Measurements from ENCODE around the gene AKR1C3.

Gene AKR1C3

GRCh38 chr10:5064656-5065055 is 29.6 kb upstream of the AKR1C3 start (continued):
- TF ChIP-seq TSHZ2 (CRISPR knock-in tag; IDR thresholded peaks at IDR 0.05) (no peak), GLIS3 (CRISPR knock-in tag; IDR thresholded peaks at IDR 0.05) (no peak), RARB (CRISPR knock-in tag; IDR thresholded peaks at IDR 0.05) (no peak), ARNTL (CRISPR knock-in tag; IDR thresholded peaks at IDR 0.05; ENCODE audit: borderline replicate concordance, low read depth) (no peak)

GRCh38 chr10:5068274-5068984 is 25.8 kb upstream of the AKR1C3 start:
- no peak for ATAC-seq
- no peak for TF ChIP-seq RARB (CRISPR knock-in tag; IDR thresholded peaks at IDR 0.05)
- no peak for TF ChIP-seq SNAI2 (CRISPR knock-in tag; IDR thresholded peaks at IDR 0.05)
- TF ChIP-seq ARNTL (CRISPR knock-in tag; IDR thresholded peaks at IDR 0.05; ENCODE audit: borderline replicate concordance, low read depth): no peak
- no peak for TF ChIP-seq ZC3H10 (CRISPR knock-in tag; IDR thresholded peaks at IDR 0.05)
- no peak for TF ChIP-seq GLIS3 (CRISPR knock-in tag; IDR thresholded peaks at IDR 0.05)
- no peak for TF ChIP-seq ZFP3 (CRISPR knock-in tag; IDR thresholded peaks at IDR 0.05)
- no peak for TF ChIP-seq ZNF70 (CRISPR knock-in tag; IDR thresholded peaks at IDR 0.05)
- no peak for TF ChIP-seq ZNF565 (CRISPR knock-in tag; conservative IDR thresholded peaks at IDR 0.05; ENCODE audit: low read depth)
- TF ChIP-seq ZFP30 (CRISPR knock-in tag; IDR thresholded peaks at IDR 0.05): no peak
- no peak for TF ChIP-seq PPARA (CRISPR knock-in tag; IDR thresholded peaks at IDR 0.05; ENCODE audit: borderline replicate concordance)
- no peak for TF ChIP-seq CSRNP3 (CRISPR knock-in tag; IDR thresholded peaks at IDR 0.05)
- TF ChIP-seq TCF4 (CRISPR knock-in tag; IDR thresholded peaks at IDR 0.05; ENCODE audit: borderline replicate concordance): no peak
- no peak for TF ChIP-seq ESRRG (CRISPR knock-in tag; IDR thresholded peaks at IDR 0.05)

- TF ChIP-seq TSHZ2 (CRISPR knock-in tag; IDR thresholded peaks at IDR 0.05): no peak
- TF ChIP-seq POU6F1 (CRISPR knock-in tag; IDR thresholded peaks at IDR 0.05; ENCODE audit: borderline replicate concordance, low read depth): no peak
- no peak for TF ChIP-seq TOX (CRISPR knock-in tag; IDR thresholded peaks at IDR 0.05; ENCODE audit: borderline replicate concordance)
- no peak for TF ChIP-seq RARB (CRISPR knock-in tag; IDR thresholded peaks at IDR 0.05)
- no peak for TF ChIP-seq ZNF8 (CRISPR knock-in tag; IDR thresholded peaks at IDR 0.05)
- TF ChIP-seq TCF4 (CRISPR knock-in tag; IDR thresholded peaks at IDR 0.05; ENCODE audit: borderline replicate concordance): no peak
- TF ChIP-seq CREB5 (CRISPR knock-in tag; IDR thresholded peaks at IDR 0.05; ENCODE audit: low read depth): no peak
- no peak for TF ChIP-seq ISL1 (CRISPR knock-in tag; IDR thresholded peaks at IDR 0.05)
- TF ChIP-seq CSDC2 (CRISPR knock-in tag; IDR thresholded peaks at IDR 0.05): no peak
- no peak for TF ChIP-seq ZNF70 (CRISPR knock-in tag; IDR thresholded peaks at IDR 0.05)
- ATAC-seq: no peak; the same call in 2 of the 3 replicates
These were observed 23.4 kb upstream of the AKR1C3 start for GRCh38 chr10:5070648-5071410.

Measured in SK-N-SH treated with all-trans-retinoic acid at 6 μM for 48 hours (cell line).